ENCODE data around the gene AREG. TPM values are rescaled to one million over a fixed set of nuclear protein-coding genes. Genes with fewer than 3 reads are reported as not detected.

Gene AREG
- total and polyA plus RNA-seq, 2 experiments from 2014 or later, result 0.45 TPM; not detected in 1

DNA sequence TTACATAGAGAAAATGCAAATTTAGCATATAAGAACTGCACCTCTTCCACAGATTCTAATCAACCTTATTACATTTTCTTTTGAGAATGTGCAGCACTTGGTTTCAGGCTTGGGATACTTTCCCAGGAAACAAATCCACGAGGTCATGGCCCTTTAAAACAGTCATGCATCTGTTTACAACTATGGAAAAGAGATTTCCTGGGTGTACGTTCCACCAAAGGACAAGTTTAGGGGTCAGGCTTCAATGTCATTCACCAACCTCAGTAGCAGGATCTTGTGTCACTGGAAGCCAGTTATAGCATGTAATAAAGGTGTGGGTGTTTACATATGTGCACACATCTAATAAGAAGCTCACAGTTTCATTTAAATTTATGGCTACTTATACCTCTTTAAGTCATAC is 49.3 kb upstream of the AREG start:
- Histone ChIP-seq H3F3A (replicated peaks; ENCODE audit: low read depth) (no peaks in the 10 kb centered on the region), H3K27ac (ENCODE audit: low read depth) (no peak overlapping the region), H3K4me1 (ENCODE audit: insufficient read depth) (no peaks in the 10 kb centered on the region), H3K36me3 (ENCODE audit: insufficient read depth) (no peaks in the 10 kb centered on the region), H3K27me3 (ENCODE audit: insufficient read depth) (no peaks in the 10 kb centered on the region), H3K4me2 (no peak overlapping the region), H3K79me2 (replicated peaks; ENCODE audit: insufficient read depth) (no peaks in the 10 kb centered on the region), H2AFZ (peak overlapping the region; percentile 39; the same call in 1 of the 2 replicates), H3K4me3 (no peak overlapping the region), H3K9me2 (ENCODE audit: insufficient read depth) (no peaks in the 10 kb centered on the region), H4K20me1 (replicated peaks; ENCODE audit: insufficient read depth) (no peaks in the 10 kb centered on the region)
- Mint-ChIP-seq H3K4me3 (no peak overlapping the region), H3K27ac (no peak overlapping the region), H3K27me3 (ENCODE audit: insufficient read depth, low read depth, poor library complexity) (peaks cover 2% of the 10 kb centered on the region), H3K4me1 (no peaks in the 10 kb centered on the region; the same call in 2 of the 3 replicates), H3K9me3 (peaks cover 5% of the 10 kb centered on the region; the same call in 2 of the 3 replicates), H3K36me3 (ENCODE audit: low read depth) (no peaks in the 10 kb centered on the region; the same call in 2 of the 3 replicates)
- ATAC-seq, result no peak
- no peak for TF ChIP-seq ZNF114 (CRISPR knock-in tag; IDR thresholded peaks at IDR 0.05)
- no peak for TF ChIP-seq EZH2 (IDR thresholded peaks at IDR 0.05; ENCODE audit: low read depth, unreplicated experiment)
- TF ChIP-seq, protein P1, sequence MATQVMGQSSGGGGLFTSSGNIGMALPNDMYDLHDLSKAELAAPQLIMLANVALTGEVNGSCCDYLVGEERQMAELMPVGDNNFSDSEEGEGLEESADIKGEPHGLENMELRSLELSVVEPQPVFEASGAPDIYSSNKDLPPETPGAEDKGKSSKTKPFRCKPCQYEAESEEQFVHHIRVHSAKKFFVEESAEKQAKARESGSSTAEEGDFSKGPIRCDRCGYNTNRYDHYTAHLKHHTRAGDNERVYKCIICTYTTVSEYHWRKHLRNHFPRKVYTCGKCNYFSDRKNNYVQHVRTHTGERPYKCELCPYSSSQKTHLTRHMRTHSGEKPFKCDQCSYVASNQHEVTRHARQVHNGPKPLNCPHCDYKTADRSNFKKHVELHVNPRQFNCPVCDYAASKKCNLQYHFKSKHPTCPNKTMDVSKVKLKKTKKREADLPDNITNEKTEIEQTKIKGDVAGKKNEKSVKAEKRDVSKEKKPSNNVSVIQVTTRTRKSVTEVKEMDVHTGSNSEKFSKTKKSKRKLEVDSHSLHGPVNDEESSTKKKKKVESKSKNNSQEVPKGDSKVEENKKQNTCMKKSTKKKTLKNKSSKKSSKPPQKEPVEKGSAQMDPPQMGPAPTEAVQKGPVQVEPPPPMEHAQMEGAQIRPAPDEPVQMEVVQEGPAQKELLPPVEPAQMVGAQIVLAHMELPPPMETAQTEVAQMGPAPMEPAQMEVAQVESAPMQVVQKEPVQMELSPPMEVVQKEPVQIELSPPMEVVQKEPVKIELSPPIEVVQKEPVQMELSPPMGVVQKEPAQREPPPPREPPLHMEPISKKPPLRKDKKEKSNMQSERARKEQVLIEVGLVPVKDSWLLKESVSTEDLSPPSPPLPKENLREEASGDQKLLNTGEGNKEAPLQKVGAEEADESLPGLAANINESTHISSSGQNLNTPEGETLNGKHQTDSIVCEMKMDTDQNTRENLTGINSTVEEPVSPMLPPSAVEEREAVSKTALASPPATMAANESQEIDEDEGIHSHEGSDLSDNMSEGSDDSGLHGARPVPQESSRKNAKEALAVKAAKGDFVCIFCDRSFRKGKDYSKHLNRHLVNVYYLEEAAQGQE (IDR thresholded peaks at IDR 0.05; ENCODE audit: unreplicated experiment), result no peak
- no peak for TF ChIP-seq CREB1 (CRISPR knock-in tag; IDR thresholded peaks at IDR 0.05; ENCODE audit: low read depth)
- no peak for TF ChIP-seq JUNB (IDR thresholded peaks at IDR 0.05; ENCODE audit: unreplicated experiment)
- no peak for TF ChIP-seq POLR2AphosphoS5 (IDR thresholded peaks at IDR 0.05; ENCODE audit: low read depth)
- no peak for TF ChIP-seq EZH2phosphoT487 (IDR thresholded peaks at IDR 0.05; ENCODE audit: unreplicated experiment)
- TF ChIP-seq, protein P2, sequence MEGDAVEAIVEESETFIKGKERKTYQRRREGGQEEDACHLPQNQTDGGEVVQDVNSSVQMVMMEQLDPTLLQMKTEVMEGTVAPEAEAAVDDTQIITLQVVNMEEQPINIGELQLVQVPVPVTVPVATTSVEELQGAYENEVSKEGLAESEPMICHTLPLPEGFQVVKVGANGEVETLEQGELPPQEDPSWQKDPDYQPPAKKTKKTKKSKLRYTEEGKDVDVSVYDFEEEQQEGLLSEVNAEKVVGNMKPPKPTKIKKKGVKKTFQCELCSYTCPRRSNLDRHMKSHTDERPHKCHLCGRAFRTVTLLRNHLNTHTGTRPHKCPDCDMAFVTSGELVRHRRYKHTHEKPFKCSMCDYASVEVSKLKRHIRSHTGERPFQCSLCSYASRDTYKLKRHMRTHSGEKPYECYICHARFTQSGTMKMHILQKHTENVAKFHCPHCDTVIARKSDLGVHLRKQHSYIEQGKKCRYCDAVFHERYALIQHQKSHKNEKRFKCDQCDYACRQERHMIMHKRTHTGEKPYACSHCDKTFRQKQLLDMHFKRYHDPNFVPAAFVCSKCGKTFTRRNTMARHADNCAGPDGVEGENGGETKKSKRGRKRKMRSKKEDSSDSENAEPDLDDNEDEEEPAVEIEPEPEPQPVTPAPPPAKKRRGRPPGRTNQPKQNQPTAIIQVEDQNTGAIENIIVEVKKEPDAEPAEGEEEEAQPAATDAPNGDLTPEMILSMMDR (conservative IDR thresholded peaks at IDR 0.05; ENCODE audit: low read depth in 2 of 2), result no peak
- TF ChIP-seq, protein P3, sequence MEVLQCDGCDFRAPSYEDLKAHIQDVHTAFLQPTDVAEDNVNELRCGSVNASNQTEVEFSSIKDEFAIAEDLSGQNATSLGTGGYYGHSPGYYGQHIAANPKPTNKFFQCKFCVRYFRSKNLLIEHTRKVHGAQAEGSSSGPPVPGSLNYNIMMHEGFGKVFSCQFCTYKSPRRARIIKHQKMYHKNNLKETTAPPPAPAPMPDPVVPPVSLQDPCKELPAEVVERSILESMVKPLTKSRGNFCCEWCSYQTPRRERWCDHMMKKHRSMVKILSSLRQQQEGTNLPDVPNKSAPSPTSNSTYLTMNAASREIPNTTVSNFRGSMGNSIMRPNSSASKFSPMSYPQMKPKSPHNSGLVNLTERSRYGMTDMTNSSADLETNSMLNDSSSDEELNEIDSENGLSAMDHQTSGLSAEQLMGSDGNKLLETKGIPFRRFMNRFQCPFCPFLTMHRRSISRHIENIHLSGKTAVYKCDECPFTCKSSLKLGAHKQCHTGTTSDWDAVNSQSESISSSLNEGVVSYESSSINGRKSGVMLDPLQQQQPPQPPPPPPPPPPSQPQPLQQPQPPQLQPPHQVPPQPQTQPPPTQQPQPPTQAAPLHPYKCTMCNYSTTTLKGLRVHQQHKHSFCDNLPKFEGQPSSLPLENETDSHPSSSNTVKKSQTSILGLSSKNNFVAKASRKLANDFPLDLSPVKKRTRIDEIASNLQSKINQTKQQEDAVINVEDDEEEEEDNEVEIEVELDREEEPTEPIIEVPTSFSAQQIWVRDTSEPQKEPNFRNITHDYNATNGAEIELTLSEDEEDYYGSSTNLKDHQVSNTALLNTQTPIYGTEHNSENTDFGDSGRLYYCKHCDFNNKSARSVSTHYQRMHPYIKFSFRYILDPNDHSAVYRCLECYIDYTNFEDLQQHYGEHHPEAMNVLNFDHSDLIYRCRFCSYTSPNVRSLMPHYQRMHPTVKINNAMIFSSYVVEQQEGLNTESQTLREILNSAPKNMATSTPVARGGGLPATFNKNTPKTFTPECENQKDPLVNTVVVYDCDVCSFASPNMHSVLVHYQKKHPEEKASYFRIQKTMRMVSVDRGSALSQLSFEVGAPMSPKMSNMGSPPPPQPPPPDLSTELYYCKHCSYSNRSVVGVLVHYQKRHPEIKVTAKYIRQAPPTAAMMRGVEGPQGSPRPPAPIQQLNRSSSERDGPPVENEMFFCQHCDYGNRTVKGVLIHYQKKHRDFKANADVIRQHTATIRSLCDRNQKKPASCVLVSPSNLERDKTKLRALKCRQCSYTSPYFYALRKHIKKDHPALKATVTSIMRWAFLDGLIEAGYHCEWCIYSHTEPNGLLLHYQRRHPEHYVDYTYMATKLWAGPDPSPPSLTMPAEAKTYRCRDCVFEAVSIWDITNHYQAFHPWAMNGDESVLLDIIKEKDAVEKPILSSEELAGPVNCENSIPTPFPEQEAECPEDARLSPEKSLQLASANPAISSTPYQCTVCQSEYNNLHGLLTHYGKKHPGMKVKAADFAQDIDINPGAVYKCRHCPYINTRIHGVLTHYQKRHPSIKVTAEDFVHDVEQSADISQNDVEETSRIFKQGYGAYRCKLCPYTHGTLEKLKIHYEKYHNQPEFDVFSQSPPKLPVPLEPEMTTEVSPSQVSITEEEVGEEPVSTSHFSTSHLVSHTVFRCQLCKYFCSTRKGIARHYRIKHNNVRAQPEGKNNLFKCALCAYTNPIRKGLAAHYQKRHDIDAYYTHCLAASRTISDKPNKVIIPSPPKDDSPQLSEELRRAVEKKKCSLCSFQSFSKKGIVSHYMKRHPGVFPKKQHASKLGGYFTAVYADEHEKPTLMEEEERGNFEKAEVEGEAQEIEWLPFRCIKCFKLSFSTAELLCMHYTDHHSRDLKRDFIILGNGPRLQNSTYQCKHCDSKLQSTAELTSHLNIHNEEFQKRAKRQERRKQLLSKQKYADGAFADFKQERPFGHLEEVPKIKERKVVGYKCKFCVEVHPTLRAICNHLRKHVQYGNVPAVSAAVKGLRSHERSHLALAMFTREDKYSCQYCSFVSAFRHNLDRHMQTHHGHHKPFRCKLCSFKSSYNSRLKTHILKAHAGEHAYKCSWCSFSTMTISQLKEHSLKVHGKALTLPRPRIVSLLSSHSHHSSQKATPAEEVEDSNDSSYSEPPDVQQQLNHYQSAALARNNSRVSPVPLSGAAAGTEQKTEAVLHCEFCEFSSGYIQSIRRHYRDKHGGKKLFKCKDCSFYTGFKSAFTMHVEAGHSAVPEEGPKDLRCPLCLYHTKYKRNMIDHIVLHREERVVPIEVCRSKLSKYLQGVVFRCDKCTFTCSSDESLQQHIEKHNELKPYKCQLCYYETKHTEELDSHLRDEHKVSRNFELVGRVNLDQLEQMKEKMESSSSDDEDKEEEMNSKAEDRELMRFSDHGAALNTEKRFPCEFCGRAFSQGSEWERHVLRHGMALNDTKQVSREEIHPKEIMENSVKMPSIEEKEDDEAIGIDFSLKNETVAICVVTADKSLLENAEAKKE (CRISPR knock-in tag; IDR thresholded peaks at IDR 0.05), result no peak
- no peak for TF ChIP-seq ZNF331 (CRISPR knock-in tag; IDR thresholded peaks at IDR 0.05; ENCODE audit: low read depth)
- TF ChIP-seq NANOG (IDR thresholded peaks at IDR 0.05; ENCODE audit: borderline replicate concordance), result no peak
- TF ChIP-seq, protein P4, sequence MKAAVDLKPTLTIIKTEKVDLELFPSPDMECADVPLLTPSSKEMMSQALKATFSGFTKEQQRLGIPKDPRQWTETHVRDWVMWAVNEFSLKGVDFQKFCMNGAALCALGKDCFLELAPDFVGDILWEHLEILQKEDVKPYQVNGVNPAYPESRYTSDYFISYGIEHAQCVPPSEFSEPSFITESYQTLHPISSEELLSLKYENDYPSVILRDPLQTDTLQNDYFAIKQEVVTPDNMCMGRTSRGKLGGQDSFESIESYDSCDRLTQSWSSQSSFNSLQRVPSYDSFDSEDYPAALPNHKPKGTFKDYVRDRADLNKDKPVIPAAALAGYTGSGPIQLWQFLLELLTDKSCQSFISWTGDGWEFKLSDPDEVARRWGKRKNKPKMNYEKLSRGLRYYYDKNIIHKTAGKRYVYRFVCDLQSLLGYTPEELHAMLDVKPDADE (IDR thresholded peaks at IDR 0.05), result no peak
- TF ChIP-seq STAT1 (IDR thresholded peaks at IDR 0.05; ENCODE audit: unreplicated experiment), result no peak
- DNase-seq (ENCODE audit: low spot score), result no peak
